GM18867 (cell line): ENCODE measurements around the gene MRFAP1.
A peak's percentile ranks its signal among the peaks of the same experiment; 100 is the strongest.

Source experiments
- ATAC-seq: cut with Tn5 transposase; IDR thresholded peaks from one replicate; pipeline ENCODE4 v1.9.1; 2021; ENCODE audit warnings: mild to moderate bottlenecking, moderate library complexity; ENCODE audit not compliant: unreplicated experiment

MRFAP1 gene

GRCh38 chr4:6640292-6641163 lies at the start of gene MRFAP1:
TSS of gene MRFAP1 (plus strand) at chr4:6640685. CDS start at chr4:6640863, 178 bp downstream.
- ATAC-seq, result peak; percentile 85

GRCh38 chr4:6591313-6591712 lies 49.2 kb upstream of the MRFAP1 start:
- ATAC-seq, result peak; percentile 71

- no peak for ATAC-seq
These were observed 48.7 kb upstream of the MRFAP1 start for GRCh38 chr4:6591781-6592180.

GRCh38 chr4:6592804-6593563 lies 47.5 kb upstream of the MRFAP1 start:
- no peak for ATAC-seq

GRCh38 chr4:6594341-6594740 lies 46.1 kb upstream of the MRFAP1 start:
- no peak for ATAC-seq

GRCh38 chr4:6594826-6595355 lies 45.6 kb upstream of the MRFAP1 start:
- no peak for ATAC-seq

- no peak for ATAC-seq
These were observed 44.5 kb upstream of the MRFAP1 start for GRCh38 chr4:6595897-6596537.

- ATAC-seq, result no peak
These were observed 43.5 kb upstream of the MRFAP1 start for GRCh38 chr4:6596948-6597347.

- no peak for ATAC-seq
These were observed 42.4 kb upstream of the MRFAP1 start for GRCh38 chr4:6598127-6598526.

GRCh38 chr4:6598641-6599040 lies 41.8 kb upstream of the MRFAP1 start:
- no peak for ATAC-seq

GRCh38 chr4:6601661-6602250 lies 38.7 kb upstream of the MRFAP1 start:
- ATAC-seq, result no peak

GRCh38 chr4:6602289-6602688 lies 38.2 kb upstream of the MRFAP1 start:
- no peak for ATAC-seq

GRCh38 chr4:6603128-6603527 lies 37.4 kb upstream of the MRFAP1 start:
- no peak for ATAC-seq

- ATAC-seq, result no peak
These were observed 35.4 kb upstream of the MRFAP1 start for GRCh38 chr4:6605114-6605513.

GRCh38 chr4:6605605-6606004 lies 34.9 kb upstream of the MRFAP1 start:
- ATAC-seq, result no peak

GRCh38 chr4:6606465-6607235 lies 33.8 kb upstream of the MRFAP1 start:
- ATAC-seq, result no peak

- no peak for ATAC-seq
These were observed 33.0 kb upstream of the MRFAP1 start for GRCh38 chr4:6607368-6608055.

- ATAC-seq, result no peak
These were observed 31.6 kb upstream of the MRFAP1 start for GRCh38 chr4:6608758-6609414.
